Keratinocyte (primary cell): ENCODE data around the gene EGR2.

Experiments
- EZH2 ChIP-seq: IDR thresholded peaks from one replicate; pipeline ENCODE4 v1.6.1; 2012; ENCODE audit warnings: inconsistent platforms, mild to moderate bottlenecking, low read length, moderate library complexity
- TF ChIP-seq, protein P1 (sequence below), 3 experiments: IDR thresholded peaks in 1 of 3; conservative IDR thresholded peaks in 1 of 3; optimal IDR thresholded peaks in 1 of 3; 2 replicates in 2 of 3; 3 replicates in 1 of 3; pipeline versions ENCODE3 to v1.5.1; 2011; ENCODE audit warnings: low read length in 3 of 3, mild to moderate bottlenecking in 3 of 3, moderate library complexity in 2 of 3, control low read depth in 1 of 3, inconsistent platforms in 1 of 3; ENCODE audit not compliant: insufficient read depth in 2 of 3; ENCODE audit errors: extremely low read depth in 1 of 3

DNA sequence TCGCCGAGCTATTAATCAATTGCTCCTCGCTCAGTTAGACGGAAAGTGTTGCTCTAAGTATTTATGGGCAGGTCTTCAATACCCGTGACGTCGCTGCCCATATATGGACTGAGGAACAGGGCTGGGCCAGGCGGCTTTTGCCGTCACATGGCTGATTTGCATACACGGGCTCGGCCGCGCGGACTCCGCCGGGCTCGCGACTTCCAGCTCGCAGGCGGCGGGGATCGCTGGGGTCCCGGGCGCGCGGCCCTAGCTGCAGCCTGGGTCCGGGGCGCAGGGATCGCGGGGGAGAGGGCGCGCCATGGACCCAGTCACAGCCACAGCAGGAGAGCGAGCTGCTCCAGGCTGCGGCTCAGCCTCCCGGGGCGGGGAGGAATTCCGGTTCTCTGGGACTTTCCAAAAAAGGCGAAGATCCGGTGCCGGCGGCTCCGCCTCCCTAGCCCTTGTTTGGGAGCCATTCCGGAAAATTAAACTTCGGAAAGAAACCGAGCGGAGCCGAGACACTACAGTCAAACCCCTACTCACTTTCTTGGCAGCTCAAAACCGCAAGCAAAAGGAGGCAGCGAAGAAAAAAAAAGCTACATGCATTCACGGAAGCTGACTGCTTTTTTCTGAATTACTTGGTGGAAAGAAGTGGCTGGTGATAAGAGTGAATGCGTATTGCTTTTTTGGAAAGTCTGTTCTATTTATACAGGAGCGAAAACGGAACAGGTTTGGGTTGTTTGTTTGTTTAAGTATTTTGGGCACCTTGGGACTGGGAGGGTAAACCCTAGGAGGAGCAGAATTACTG, at the start of gene EGR2:
- no peak for TF ChIP-seq EZH2
- TF ChIP-seq, protein P1, sequence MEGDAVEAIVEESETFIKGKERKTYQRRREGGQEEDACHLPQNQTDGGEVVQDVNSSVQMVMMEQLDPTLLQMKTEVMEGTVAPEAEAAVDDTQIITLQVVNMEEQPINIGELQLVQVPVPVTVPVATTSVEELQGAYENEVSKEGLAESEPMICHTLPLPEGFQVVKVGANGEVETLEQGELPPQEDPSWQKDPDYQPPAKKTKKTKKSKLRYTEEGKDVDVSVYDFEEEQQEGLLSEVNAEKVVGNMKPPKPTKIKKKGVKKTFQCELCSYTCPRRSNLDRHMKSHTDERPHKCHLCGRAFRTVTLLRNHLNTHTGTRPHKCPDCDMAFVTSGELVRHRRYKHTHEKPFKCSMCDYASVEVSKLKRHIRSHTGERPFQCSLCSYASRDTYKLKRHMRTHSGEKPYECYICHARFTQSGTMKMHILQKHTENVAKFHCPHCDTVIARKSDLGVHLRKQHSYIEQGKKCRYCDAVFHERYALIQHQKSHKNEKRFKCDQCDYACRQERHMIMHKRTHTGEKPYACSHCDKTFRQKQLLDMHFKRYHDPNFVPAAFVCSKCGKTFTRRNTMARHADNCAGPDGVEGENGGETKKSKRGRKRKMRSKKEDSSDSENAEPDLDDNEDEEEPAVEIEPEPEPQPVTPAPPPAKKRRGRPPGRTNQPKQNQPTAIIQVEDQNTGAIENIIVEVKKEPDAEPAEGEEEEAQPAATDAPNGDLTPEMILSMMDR (optimal IDR thresholded peaks at IDR 0.05 in 1 of 3, IDR thresholded peaks at IDR 0.05 in 1 of 3, conservative IDR thresholded peaks at IDR 0.05 in 1 of 3; ENCODE audit: extremely low read depth in 1 of 3, insufficient read depth in 2 of 3, low read length in 3 of 3), result no peak
